NCI-H146 treated with DMSO at 0.1 percent for 48 hours (cell line): ENCODE results near the gene FTO.
"Not testable (repeated sequence)": the region's sequence is repeated elsewhere in the genome, so short reads cannot be mapped to it uniquely, and the experiment has no call there.

Experiments
- DNase-seq: peaks from one replicate; lab custom pipeline; 2025; ENCODE audit not compliant: unreplicated experiment; lab: John Stamatoyannopoulos, UW

The FTO gene

DNA sequence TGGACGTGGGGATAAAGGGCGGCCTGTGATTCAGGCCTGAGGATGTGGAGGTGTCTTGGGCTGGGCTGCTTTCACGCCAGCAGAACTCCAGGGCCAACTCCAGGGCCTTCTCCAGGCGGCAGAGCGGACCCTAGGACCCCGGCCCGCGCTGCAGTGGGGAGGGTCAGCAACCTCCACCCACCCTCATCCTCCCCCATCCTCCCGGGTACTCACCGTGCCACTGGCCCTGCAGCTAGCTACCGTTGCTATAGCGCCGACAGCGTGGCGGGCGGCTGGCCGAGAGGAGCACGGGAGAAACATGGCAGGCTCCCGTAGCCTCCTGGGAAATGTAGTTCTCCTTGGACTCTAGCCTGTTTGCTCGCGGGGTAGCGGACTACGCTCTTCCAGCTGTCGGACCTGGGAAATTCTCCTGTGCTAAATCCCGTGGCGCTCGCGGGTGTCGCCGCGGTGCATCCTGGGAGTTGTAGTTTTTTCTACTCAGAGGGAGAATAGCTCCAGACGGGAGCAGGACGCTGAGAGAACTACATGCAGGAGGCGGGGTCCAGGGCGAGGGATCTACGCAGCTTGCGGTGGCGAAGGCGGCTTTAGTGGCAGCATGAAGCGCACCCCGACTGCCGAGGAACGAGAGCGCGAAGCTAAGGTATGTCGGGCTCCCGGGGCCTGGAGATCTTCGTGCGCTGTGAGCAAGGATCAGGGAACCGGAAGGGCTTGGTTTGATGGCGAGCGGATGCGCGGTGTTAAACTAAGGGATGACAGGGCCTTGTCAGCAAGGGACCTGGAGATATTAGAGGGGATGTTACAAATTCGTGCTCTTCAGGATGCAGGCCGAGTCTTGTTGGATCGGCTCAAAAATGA is at the start of gene FTO, which contains the start of gene RPGRIP1L:
Gene FTO, plus strand, starts transcription at position 567 of the 855 bp plus-strand sequence.
Gene RPGRIP1L, minus strand, starts transcription at position 270 of the 855 bp plus-strand sequence. CDS start 3,136 bp downstream, outside the sequence.
- peak; percentile 93 for DNase-seq

DNA sequence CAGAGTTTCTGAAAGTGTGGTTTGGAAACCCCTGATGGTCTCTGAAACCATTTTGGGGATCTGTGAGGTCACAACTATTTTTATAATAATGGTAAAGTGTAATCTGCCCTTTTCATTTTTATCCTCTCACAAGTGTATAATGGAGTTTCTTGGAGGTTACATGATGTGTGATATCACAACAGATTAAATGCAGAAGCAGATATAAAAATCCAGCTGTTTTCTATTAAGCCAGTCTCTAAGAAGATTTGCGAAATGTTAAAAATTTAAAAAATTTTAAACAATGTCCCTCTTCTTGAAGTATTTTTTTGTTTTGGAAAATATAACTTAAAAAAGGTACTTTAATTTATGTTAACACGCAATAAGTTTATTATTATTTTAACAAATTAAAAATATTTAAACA is 49.0 kb upstream of the FTO start:
- no peak for DNase-seq

DNA sequence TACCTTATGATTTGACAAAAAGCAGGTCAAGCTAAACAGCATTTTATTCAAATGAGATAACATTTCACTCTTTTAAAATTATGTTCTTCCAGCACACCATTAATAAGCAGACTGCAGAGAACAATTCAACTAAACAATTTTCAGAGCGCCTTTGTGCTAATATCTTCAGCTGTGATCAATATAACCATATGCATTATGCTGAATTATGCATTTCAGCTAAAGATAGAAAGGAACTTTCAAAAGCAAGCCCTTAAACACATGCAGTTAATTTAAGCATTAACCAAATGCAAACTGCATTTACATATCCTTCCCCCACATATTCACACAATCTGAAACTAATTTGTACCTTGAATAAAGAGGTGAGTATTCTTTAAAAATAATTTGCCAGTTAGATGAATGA is 41.9 kb upstream of the FTO start:
- DNase-seq: no peak

DNA sequence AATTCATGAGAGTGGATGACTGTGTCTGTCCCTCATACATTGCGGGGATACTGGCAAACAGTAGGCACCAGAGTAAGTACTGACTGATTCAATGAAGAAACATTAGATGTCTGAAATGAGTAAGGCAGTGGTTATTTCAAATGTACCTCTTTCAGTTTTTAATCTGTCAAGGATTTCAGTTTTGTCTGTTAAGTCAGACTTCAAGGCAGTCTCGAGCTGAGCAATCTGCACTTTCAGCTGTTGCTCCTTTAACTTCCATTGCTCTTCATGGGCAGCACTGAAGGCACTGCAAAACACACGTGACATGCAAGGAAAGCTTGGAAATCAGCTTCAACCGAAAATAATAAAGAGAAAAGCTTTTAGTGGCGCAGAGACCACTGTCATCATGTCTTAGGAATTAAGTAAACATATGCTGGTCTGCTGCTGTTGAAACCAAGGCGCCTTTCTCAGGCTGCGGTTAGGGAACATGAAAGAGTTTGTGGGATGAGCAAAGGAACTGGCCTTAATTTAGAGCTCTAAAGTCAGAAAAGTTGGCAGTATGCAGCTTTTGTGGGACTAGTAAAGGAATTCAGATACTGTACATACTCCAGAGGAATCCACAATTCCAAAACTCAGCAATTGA is 39.1 kb upstream of the FTO start:
- no peak for DNase-seq

DNA sequence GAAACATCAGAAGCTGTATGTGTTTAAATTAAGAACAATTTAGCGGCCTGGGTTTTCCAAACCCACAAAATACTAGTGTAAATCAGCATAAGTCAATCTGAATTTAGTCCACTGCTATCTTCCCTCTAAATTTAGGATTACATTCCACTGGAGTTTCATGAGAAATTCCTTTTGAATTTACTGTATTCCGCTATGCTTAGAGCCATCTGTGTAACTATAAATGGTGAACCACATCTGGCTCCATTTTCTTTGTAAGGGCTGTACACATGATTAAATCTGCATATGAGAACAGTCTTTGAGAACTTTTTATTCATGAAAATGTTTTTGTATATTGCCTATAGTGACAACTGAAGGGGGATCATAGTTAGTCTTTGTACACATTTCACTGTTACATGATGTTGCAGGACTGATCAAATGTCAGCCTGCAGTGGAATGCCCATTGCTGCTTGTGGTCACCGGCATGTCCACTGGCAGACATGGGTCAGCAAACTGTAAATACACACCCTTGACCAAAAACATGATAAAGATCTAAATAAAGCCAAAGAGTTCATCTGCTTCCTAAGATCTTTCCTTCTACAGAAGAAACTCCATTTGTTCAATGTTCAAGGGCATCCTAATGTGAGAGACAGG is 37.1 kb upstream of the FTO start:
- DNase-seq: no peak

DNA sequence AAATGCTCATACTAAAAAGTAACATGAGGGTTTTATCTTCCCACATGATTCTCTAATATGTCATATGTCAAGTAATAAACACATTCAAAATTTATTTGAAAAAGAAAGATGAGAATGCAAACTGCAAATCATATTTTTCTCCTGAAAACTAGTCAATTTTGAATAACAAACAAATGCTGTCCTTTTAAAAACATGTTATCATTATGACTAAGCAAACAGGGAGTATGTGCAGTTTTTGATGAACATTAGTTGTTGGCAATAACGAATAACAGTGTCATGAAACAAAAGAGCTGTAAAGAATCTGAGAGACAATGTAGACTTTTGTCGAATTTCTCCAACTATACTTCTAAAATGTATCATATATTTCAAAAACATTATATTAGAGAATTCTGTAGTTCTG is 35.1 kb upstream of the FTO start:
- no peak for DNase-seq

DNA sequence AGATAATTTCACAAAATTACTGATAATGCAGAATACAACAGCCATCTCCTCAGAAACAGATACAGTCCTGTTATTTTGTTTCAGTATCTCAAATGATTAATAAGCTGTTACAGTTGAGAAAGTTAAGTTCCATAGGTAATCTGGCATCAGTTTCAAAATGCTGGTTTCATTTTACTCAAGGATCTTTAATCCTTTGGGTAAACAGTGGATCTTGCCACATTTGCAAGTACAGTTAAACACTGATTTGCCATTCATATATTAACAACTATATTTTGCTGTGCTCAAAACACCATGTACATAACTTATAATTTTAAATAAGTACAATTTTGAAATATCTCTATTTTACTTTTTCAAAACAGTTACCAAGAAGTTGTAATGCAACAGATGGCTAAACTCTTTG is 31.5 kb upstream of the FTO start:
- no peak for DNase-seq

DNA sequence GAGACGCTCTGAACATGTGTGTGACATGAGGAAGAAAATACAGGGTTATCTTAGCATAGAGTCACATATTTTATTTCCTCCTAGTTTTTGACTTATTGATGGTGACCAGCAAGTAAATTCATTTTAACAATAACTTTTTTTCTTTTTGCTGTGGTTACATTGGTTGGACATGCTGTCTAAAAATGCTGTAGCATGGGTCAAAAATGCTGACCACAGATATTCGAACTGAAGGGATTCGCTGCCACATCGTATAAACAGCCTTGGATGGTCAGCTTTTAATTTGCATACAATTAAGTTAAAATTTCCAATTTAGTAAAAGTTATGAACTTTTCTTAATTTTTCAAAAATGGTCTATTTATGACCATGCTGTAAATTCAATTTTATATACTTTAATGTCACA is 30.8 kb upstream of the FTO start:
- DNase-seq: no peak

DNA sequence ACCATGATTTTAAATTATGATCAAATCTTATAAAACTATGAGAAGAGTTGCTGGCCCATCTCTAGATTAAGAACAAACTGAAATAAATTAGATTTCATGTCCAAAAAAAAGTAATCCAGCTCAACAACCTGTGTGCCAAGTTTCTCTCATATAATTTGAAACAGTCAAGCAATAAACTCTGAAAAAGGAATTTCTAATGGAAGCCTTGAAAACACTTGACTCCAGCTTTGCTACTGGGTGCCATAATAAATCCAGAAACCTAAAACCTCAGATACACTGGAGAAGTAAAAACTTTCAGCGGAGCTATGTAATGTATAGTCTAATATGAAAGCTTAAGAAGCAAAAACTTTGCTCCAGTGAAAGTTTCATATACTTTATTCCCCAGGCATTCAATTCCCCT is 25.8 kb upstream of the FTO start:
- no peak for DNase-seq

DNA sequence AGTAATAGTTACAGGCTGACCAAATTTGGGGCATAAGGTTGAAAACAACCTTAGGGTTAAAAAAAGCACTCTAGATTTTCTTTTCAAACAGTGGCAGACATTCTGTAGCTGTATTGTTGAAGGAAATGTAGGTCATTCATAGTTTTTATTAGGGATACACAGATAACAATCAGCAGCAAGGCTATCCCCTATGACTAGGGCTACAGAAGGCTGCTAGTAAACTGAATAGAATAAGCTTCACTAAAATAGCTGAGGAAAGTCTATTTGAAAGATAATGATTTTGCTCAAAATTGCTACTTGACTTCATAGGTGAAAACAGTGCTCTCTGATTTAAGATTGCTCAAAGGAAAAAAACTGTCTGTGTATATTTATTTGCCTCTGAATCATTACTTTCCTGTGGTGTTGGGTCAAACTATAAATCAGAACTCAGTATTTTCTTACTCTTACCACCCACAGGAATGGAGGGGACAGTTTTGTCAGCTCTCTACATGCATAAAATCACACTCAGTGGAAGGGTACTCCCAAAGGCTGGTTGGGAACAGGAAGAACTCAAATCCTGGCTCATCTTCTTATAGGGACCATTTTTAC is 25.1 kb upstream of the FTO start:
- DNase-seq: no peak

DNA sequence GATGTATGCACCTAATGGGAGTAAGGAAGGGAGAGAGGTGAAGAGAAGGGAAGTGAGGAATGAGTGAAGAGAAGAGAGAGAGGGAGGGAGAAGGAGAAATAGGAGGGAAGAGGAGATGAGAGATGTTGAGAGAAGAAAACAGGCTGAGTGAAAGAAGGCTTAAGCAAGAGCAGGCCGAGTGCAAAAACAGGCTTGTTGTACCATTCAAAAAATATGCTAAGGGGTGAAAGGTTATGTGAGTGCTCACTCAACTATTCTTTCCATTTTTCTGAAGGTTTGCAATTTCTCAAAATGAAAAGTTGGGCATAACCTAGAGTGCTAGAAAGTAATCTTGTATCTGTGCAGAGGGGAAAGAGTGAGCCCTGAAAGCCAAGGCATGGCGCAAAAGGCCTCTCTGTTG is 23.2 kb upstream of the FTO start:
- DNase-seq: no peak

DNA sequence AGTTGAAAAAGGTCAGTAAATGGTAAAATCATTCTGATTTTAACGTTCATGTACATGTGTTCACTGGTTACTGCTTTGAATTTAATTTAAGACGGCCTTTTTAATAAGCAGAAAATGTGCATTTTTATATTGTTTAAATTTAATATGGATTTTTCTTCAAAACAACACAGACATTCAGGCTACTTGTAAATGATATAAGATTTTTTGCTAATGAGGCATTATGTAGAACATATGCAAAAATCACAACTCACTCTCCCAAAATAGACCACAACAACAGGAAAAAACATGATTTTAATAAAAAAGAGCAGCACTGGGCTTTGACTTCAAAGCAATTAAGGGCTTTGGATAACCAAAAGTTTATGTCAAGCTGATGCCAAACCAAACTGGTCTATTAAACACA is 22.6 kb upstream of the FTO start:
- no peak for DNase-seq

DNA sequence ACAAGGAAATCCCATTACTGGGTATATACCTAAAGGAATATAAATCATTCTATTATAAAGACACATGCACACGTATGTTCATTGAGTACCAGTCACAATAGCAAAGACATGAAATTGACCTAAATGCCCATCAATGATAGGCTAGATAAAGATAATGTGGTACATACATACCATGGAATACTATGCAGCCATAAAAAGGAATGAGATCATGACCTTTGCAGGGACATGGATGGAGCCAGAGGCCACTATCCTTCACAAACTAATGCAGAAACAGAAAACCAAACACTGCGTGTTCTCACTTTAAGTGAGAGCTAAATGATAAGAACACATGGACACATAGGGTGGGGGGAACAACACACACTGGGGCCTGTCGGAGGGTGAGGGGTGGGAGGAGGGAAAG is 18.6 kb upstream of the FTO start:
- not testable (repeated sequence) for DNase-seq

DNA sequence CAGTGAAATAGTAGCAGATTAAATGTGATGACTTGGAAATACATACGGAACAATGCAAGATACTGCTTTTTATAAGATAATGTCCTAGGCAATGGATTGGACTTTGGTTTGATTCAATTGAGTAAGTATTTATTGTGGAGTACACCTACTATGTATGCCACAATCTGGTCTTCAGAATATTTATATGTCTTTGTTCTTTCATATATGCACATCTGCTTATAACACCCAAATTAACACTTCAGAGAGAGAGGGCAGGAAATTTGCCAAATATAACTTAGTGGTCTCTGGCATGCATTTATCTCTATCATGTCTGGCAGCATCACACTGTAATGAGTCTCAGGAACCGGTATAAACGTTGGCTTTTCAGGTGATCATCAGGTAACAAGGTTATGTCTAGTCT is 17.2 kb upstream of the FTO start:
- no peak for DNase-seq

DNA sequence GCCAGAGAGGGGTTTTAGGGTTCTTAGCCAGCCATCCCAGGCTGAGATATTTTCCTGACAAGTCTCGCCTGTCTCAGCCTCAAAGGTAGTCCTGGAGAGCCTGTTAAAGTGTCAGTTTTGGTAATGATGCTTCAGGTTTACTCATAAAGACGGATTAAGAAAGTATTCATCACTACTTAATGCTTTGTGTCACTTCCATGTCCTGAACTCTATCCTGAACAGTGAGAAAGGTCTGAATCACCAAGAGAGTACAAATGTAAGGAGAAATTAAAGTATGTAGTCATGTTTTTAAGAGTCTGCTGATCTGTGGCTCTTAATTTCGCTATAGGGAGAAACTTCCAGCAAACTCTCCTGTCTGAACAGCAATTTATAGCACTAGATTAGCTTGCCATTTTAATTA is 14.3 kb upstream of the FTO start:
- no peak for DNase-seq

DNA sequence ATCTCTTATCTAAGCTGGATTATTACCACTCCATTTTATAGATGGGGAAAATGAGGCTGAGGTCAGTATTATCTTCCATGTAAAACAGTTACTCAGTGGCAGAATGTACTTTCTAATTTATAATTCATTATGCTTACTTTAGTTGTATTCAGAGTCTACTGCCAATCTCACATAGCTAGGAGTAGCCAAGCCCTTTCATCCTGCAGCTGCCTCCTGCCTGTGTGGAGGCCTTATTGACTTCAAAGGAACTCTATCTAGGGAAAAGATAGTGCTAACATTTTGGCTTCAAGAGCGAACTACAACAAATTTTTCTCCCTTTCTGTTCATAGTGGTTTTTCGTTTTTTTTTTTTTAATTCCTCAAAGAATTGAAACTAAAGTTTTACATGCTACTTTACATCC is 13.2 kb upstream of the FTO start:
- no peak for DNase-seq

DNA sequence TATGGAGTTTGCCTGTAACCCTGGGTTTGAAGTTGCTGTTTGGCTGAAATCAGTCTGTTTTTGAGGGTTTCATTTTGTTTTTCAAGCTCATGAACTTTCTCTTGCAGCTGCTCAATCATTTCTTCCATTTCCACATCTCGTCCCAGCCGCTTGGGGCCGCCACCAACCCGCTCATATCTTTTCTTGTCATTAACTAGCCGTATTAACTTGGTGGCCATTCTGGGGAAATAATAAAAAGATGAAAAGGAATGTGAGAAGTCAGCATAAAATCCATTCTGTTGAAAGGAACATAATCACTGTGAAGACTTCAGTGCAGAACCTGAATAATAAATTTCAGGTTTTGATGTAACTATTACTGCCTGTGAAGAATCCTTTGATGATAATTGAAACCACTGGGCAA is 11.8 kb upstream of the FTO start:
- DNase-seq: no peak

DNA sequence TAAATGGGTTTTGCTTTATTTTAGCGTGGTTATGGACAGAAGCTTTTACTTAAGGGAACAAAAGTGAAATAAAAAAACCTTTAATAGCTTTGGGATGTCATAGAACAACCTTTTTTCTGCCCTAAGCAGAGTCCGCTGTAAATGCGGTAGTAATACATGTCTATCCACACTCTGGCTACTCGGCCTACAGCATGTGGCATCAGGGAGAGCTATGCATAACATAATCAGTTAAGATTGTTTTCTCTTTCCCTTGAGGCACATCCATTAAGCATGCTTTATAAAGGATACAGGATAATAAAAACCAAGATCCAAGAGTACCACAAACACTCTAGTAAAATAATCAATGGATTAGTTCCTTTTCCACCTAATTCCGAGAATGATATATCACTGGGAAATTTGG is 10.6 kb upstream of the FTO start:
- no peak for DNase-seq

DNA sequence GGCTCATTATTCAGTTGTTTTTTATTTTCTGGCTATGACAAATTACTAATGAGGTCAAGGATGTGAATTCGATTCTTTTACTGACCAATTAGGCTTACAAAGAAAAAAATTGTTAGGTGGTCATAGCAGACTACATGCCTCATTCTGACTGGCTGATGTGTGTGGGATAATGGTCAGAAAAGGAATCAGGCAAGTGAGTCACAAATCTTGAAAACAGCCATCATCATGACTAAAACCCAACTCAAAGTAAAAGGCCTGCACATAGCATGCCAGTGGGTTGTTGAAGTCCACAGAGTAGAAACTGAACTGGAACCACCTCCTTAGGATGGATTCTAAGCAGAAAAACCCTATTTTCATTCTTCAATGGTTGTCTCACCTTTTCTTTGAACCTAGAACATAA is 8.9 kb upstream of the FTO start:
- DNase-seq: no peak

DNA sequence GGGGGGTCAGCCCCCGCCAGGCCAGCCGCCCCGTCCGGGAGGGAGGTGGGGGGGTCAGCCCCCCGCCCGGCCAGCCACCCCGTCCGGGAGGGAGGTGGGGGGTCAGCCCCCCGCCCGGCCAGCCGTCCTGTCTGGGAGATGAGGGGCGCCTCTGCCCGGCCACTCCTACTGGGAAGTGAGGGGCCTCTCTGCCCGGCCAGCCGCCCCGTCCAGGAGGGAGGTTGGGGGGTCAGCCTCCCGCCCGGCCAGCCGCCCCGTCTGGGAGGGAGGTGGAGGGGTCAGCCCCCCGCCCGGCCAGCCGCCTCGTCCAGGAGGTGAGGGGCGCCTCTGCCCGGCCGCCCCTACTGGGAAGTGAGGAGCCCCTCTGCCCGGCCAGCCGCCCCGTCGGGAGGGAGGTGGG is 5.7 kb upstream of the FTO start:
- DNase-seq: not testable (repeated sequence)

DNA sequence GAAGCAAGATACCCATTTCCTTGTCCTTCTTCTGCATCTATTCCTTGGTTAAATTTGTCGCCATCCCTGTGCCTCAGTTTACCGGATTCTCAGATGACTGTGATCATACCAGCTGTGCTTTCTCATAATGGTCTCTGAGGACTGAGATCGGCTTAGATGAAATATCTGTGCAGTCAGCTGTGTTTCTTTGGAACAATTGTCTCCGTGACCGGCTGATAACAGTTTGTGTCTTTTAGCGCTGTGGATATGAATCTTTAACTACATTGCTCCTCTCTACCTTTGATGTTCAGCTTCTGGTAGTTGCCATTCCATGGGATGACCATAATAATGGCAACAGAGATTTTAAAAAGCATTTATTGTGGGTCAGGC is 473 bp downstream of the FTO start:
- DNase-seq: no peak

DNA sequence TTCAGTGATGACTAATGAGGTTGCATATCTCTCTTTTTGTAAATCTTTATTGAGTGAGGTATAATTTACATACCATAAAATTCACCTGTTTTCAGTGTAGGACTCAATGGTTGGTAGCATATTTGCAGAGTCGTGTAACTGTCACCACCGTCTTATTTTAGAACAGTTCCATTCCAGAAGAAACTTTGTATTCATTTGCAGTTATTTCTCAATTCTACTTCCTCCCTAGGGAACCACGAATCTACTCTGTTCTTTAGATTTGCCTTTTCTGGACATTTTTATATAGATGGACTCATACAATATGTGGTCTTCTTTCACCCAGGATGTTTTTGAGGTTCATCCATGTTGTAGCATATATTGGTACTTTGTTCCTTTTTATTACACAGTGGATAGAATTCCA is 3.7 kb downstream of the FTO start:
- no peak for DNase-seq
